ENCODE measurements around the gene ELMO1. TPM values are rescaled to one million over a fixed set of nuclear protein-coding genes. Genes with fewer than 3 reads are reported as not detected.

The ELMO1 gene
- total and polyA plus RNA-seq, 2 experiments from 2014 or later, result 6.5 to 24.9 TPM

- no peaks in the 10 kb centered on the region for H3K79me2 ChIP-seq (replicated peaks; ENCODE audit: insufficient read depth)
- H3K4me1 ChIP-seq (ENCODE audit: insufficient read depth), result no peaks in the 10 kb centered on the region
- no peak for TF ChIP-seq ETS1 (IDR thresholded peaks at IDR 0.05)
- TF ChIP-seq NANOG (IDR thresholded peaks at IDR 0.05; ENCODE audit: borderline replicate concordance), result no peak
- TF ChIP-seq CREB1 (CRISPR knock-in tag; IDR thresholded peaks at IDR 0.05; ENCODE audit: low read depth), result no peak
- TF ChIP-seq JUNB (IDR thresholded peaks at IDR 0.05; ENCODE audit: unreplicated experiment), result no peak
- no peak for TF ChIP-seq ZNF114 (CRISPR knock-in tag; IDR thresholded peaks at IDR 0.05)
- no peak for TF ChIP-seq ZNF331 (CRISPR knock-in tag; IDR thresholded peaks at IDR 0.05; ENCODE audit: low read depth)
- no peak for TF ChIP-seq STAT1 (IDR thresholded peaks at IDR 0.05; ENCODE audit: unreplicated experiment)
- no peak for TF ChIP-seq EZH2 (IDR thresholded peaks at IDR 0.05; ENCODE audit: low read depth, unreplicated experiment)
- no peak for TF ChIP-seq EZH2phosphoT487 (IDR thresholded peaks at IDR 0.05; ENCODE audit: unreplicated experiment)
- no peak for TF ChIP-seq CTCF (conservative IDR thresholded peaks at IDR 0.05; ENCODE audit: low read depth in 2 of 2)
- no peak for TF ChIP-seq ZNF462 (CRISPR knock-in tag; IDR thresholded peaks at IDR 0.05)
- TF ChIP-seq REST (IDR thresholded peaks at IDR 0.05; ENCODE audit: unreplicated experiment), result no peak
- TF ChIP-seq POLR2AphosphoS5 (IDR thresholded peaks at IDR 0.05; ENCODE audit: low read depth), result no peak
- Mint-ChIP-seq H3K4me3 (no peak overlapping the region), H3K9me3 (no peaks in the 10 kb centered on the region), H3K27me3 (ENCODE audit: insufficient read depth, low read depth, poor library complexity) (no peaks in the 10 kb centered on the region), H3K27ac (no peak overlapping the region), H3K36me3 (ENCODE audit: low read depth) (no peaks in the 10 kb centered on the region), H3K4me1 (peaks cover 4% of the 10 kb centered on the region; the same call in 2 of the 3 replicates)
- H3K27me3 ChIP-seq (ENCODE audit: insufficient read depth), result no peaks in the 10 kb centered on the region
- DNase-seq (ENCODE audit: low spot score) (no peak), ATAC-seq (no peak)
- H3K36me3 ChIP-seq (ENCODE audit: insufficient read depth), result no peaks in the 10 kb centered on the region
- H3K27ac ChIP-seq (ENCODE audit: low read depth), result no peak overlapping the region
- H2AFZ ChIP-seq, result no peak overlapping the region
- no peak overlapping the region for H3K4me3 ChIP-seq
- H3K9me2 ChIP-seq (ENCODE audit: insufficient read depth), result no peaks in the 10 kb centered on the region
- H3F3A ChIP-seq (replicated peaks; ENCODE audit: low read depth), result no peaks in the 10 kb centered on the region
- no peak overlapping the region for H3K4me2 ChIP-seq
- no peaks in the 10 kb centered on the region; the same call in 1 of the 2 replicates for H4K20me1 ChIP-seq (replicated peaks; ENCODE audit: insufficient read depth)
These were observed 377.5 kb downstream of the ELMO1 start for GRCh38 chr7:37071124-37071523.

Measured in GM23338 (cell line).